Lung microvascular endothelial cell (primary cell): ENCODE data around the gene ZNF556. TPM values are rescaled to one million over a fixed set of nuclear protein-coding genes. Genes with fewer than 3 reads are reported as not detected.

ENCODE experiments used
- DNase-seq, 2 donors: peaks; one replicate each; pipeline versions ENCODE4 v3.0.0 to v3.0.0-alpha.2; 2010; ENCODE audit warnings: low read depth in 2 of 2
- total RNA-seq: library from RNA; depleted of rRNA; stranded (reverse); fragments of >200 nt; gene quantifications from 2 replicates; pipeline ENCODE4 v1.2.1, GENCODE V29; 2014

ZNF556 gene
- total RNA-seq: not detected in 2 replicates

GRCh38 chr19:2867025-2867991 lies at the start of gene ZNF556:
TSS of gene ZNF556 (plus strand) at chr19:2867335. CDS start at chr19:2867422, 87 bp downstream.
- DNase-seq: no peak

GRCh38 chr19:2819540-2820111 lies 47.5 kb upstream of the ZNF556 start, which contains the start of gene ZNF554:
TSS of gene ZNF554 (plus strand) at chr19:2819868. CDS start at chr19:2820072, 204 bp downstream.
- DNase-seq: peak; percentile 96 to 98

GRCh38 chr19:2820112-2820702 lies 46.9 kb upstream of the ZNF556 start:
- no peak for DNase-seq

GRCh38 chr19:2822846-2823245 lies 44.3 kb upstream of the ZNF556 start:
- DNase-seq: no peak

GRCh38 chr19:2823646-2824045 lies 43.5 kb upstream of the ZNF556 start:
- DNase-seq: no peak

GRCh38 chr19:2824129-2824528 lies 43.0 kb upstream of the ZNF556 start:
- DNase-seq: no peak

GRCh38 chr19:2827022-2827421 lies 40.1 kb upstream of the ZNF556 start:
- no peak for DNase-seq

GRCh38 chr19:2827840-2828489 lies 39.2 kb upstream of the ZNF556 start:
- DNase-seq: no peak

- no peak for DNase-seq
These were observed 32.8 kb upstream of the ZNF556 start for GRCh38 chr19:2834294-2834871.

GRCh38 chr19:2837430-2837829 lies 29.7 kb upstream of the ZNF556 start:
- no peak for DNase-seq

GRCh38 chr19:2840794-2841791 lies 26.0 kb upstream of the ZNF556 start, which contains the start of gene ZNF555:
TSS of gene ZNF555 (plus strand) at chr19:2841475. CDS start at chr19:2841573, 98 bp downstream.
- DNase-seq: peak; percentile 99 to 100

GRCh38 chr19:2841855-2842574 lies 25.1 kb upstream of the ZNF556 start:
- no peak for DNase-seq

- DNase-seq: no peak
These were observed 22.0 kb upstream of the ZNF556 start for GRCh38 chr19:2845107-2845506.

- DNase-seq: peak in 1 of 2 donors; percentile 18
These were observed 20.8 kb upstream of the ZNF556 start for GRCh38 chr19:2846180-2846894.

- DNase-seq: no peak
These were observed 19.6 kb upstream of the ZNF556 start for GRCh38 chr19:2847507-2847906.

- no peak for DNase-seq
These were observed 18.5 kb upstream of the ZNF556 start for GRCh38 chr19:2848616-2849015.

- DNase-seq: peak in 1 of 2 donors; percentile 47
These were observed 16.7 kb upstream of the ZNF556 start for GRCh38 chr19:2850256-2850925.

- DNase-seq: no peak
These were observed 14.5 kb upstream of the ZNF556 start for GRCh38 chr19:2852598-2852997.
